Measurements from ENCODE around the gene SLC16A12. TPM values are rescaled to one million over a fixed set of nuclear protein-coding genes. Genes with fewer than 3 reads are reported as not detected.
"Not testable (repeated sequence)": the region's sequence is repeated elsewhere in the genome, so short reads cannot be mapped to it uniquely, and the experiment has no call there.

The SLC16A12 gene
- polyA plus RNA-seq, 3 donors, result 22.1 to 32.0 (median 30.7) TPM

- no peak for DNase-seq (ENCODE audit: extremely low read depth in 1 of 11, low read depth in 9 of 11, low spot score in 4 of 11)
Measured at GRCh38 chr10:89553064-89553734, 17.8 kb upstream of the SLC16A12 start.

GRCh38 chr10:89552213-89552612, 16.8 kb upstream of the SLC16A12 start:
- no peak for DNase-seq (ENCODE audit: extremely low read depth in 1 of 11, low read depth in 9 of 11, low spot score in 4 of 11)

GRCh38 chr10:89550509-89550908, 15.1 kb upstream of the SLC16A12 start:
- DNase-seq (ENCODE audit: extremely low read depth in 1 of 11, low read depth in 9 of 11, low spot score in 4 of 11), result no peak

- DNase-seq (ENCODE audit: extremely low read depth in 1 of 11, low read depth in 9 of 11, low spot score in 4 of 11), result no peak
Measured at GRCh38 chr10:89549510-89549909, 14.1 kb upstream of the SLC16A12 start.

DNA sequence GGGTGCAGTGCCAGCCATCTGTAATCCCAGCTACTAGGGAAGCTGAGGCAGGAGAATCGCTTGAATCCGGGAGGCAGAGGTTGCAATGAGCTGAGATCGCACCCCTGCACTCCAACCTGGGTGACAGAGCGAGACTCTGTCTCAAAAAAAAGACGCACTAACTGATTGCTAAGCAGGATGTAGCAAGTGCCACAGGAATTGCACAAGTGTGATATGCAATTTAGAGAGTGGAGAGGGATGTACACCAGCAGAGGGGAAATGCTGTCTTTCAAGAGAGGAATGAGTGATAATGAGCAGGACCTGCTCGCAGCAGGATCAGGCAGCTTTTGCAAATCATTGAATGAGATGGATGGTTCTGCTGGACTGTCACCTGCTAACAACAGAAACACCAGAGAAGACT, 13.3 kb upstream of the SLC16A12 start:
- DNase-seq (ENCODE audit: extremely low read depth in 1 of 11, low read depth in 9 of 11, low spot score in 4 of 11), result no peak

DNA sequence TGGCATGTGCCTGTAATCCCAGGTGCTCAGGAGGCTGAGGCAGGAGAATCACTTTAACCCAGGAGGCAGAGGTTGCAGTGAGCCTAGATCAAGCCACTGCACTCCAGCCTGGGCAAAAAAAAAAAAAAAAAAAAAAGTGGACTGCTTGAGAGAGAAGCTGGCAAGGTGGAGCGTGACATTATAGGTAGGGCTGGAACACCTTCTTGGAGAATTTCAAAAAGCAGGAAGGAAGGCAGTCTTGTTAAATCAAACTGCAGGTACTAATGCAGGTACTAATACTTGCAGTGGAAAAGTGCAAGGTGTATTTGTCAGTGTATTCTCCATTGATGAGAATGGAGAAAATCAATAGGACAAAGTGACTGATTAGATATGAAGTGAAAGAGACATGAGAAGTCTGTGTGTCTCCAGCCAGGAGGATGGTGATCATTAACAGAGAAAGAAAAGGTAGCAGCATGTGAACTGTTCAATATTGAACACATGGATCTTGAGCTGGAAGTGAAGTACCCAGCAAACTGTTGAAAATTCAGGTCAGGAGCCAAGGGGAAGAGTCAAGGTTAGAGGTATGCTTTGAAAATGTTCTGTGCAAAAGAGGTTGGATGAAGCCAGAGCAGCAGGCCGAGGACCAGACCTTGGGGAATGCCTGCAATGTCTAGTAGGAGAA, 12.6 kb upstream of the SLC16A12 start:
- DNase-seq (ENCODE audit: extremely low read depth in 1 of 11, low read depth in 9 of 11, low spot score in 4 of 11), result no peak

DNA sequence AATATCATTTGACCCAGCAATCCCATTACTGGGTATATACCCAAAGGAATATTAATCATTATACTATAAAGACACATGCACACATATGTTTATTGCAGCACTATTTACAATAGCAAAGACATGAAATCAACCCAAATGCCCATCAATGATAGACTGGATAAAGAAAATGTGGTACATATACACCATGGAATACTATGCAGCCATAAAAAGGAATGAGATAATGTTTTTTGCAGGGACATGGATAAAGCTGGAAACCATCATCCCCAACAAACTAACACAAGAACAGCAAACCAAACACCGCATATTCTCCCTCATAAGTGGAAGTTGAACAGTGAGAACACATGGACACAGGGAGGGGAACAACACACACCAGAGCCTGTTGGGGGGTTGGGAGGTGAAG, 11.3 kb upstream of the SLC16A12 start:
- not testable (repeated sequence) for DNase-seq (ENCODE audit: extremely low read depth in 1 of 11, low read depth in 9 of 11, low spot score in 4 of 11)

DNA sequence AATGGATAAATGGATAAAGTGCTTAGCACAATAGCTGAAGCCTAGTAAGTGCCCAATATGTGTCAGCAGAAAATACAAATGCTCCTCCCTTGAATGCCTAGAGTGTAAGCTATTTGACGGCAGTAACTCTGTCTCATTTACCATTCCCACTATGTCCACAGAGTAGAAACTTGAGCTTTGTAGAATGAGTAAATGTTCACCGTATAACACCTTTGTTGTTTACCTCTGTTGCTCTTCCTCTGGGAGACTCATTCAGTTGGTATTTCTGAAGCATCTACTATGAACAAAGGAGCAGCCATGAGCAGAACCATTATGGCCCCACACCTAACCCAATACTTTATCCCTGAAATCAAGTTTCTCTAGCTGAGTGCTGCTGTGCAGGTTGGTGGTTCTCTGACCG, 8.4 kb upstream of the SLC16A12 start:
- no peak for DNase-seq (ENCODE audit: extremely low read depth in 1 of 11, low read depth in 9 of 11, low spot score in 4 of 11)

- no peak for DNase-seq (ENCODE audit: extremely low read depth in 1 of 11, low read depth in 9 of 11, low spot score in 4 of 11)
Measured at GRCh38 chr10:89540420-89540949, 5.1 kb upstream of the SLC16A12 start.

GRCh38 chr10:89537364-89537763, 2.0 kb upstream of the SLC16A12 start:
- DNase-seq (ENCODE audit: extremely low read depth in 1 of 11, low read depth in 9 of 11, low spot score in 4 of 11), result no peak

DNA sequence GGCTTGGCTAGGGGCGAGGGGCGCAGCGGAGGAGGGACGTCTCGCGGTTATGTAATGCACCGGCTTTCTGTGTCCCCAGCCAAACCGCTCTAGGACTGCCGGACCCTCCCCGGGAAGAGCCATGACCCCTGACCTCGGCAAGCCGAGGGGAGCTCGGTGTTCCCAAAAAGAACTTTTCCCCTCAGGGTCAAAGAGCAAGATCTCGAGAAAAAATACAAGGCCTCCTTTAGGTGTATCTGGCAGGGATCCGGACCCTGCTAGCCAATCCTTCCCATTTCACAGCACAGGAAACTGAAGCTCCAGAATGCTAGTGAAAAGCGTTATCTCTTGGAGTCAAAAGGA, 590 bp upstream of the SLC16A12 start:
- no peak for DNase-seq (ENCODE audit: extremely low read depth in 1 of 11, low read depth in 9 of 11, low spot score in 4 of 11)

GRCh38 chr10:89534826-89535166, 598 bp downstream of the SLC16A12 start:
- no peak for DNase-seq (ENCODE audit: extremely low read depth in 1 of 11, low read depth in 9 of 11, low spot score in 4 of 11)

- DNase-seq (ENCODE audit: extremely low read depth in 1 of 11, low read depth in 9 of 11, low spot score in 4 of 11), result no peak
Measured at GRCh38 chr10:89532476-89532875, 2.9 kb downstream of the SLC16A12 start.

DNA sequence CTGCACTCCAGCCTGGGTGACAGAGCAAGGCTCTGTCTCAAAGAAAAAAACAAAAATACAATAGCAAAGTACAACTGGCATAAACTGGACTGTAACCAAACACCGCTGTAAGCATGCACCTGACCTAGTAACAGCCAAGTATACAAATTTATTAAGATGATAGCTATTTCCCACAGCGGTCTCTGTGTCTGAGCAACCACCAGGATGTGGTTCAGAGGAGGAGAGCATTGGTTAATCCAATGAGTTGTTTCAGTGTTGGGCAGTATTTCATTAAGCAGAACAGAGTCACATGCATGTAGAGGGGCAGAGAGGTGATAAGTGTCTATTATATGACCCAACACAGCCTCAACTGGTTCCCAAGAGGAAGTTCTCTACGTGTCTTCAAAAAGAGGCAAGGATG, 4.0 kb downstream of the SLC16A12 start:
- DNase-seq (ENCODE audit: extremely low read depth in 1 of 11, low read depth in 9 of 11, low spot score in 4 of 11), result no peak

- DNase-seq (ENCODE audit: extremely low read depth in 1 of 11, low read depth in 9 of 11, low spot score in 4 of 11), result not testable (repeated sequence)
Measured at GRCh38 chr10:89529711-89530110, 5.7 kb downstream of the SLC16A12 start.

DNA sequence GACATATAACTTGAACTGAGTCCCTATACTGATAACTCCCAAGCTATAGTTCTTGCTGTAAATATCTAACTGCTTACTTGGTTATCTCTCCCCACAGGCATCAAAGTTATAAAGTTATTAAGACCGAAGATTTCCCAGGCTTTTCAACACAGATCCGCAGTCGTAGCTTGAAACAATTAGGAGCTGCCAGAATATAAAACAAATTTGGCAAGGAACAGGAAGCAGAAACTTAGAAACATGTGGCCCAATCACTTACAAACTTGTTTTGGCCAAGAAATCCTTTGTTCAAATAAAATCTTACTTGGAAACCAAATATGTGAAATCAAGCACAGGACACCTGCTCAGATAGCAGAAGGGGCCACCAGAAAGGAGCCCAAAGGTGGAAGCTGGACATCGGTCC, 9.0 kb downstream of the SLC16A12 start:
- DNase-seq (ENCODE audit: extremely low read depth in 1 of 11, low read depth in 9 of 11, low spot score in 4 of 11), result no peak

DNA sequence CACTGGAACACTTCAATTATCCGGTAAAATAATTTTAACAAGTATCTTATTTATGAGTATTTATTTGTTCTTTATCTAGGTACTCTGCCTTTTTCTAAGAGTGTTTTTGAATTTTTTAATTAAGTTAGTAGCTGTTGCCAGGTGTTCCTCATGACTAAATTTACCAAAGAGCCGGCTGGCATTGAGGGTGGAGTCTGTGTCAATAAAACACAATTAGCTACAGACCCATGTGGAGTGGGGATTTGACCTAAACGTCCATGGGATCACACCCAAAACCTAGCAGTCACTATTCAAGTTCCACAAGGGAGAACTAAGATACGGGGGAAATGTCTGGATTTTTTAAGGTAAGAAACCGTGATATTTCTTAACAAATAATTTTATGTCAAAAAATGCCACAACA, 9.8 kb downstream of the SLC16A12 start:
- DNase-seq (ENCODE audit: extremely low read depth in 1 of 11, low read depth in 9 of 11, low spot score in 4 of 11), result no peak

- no peak for DNase-seq (ENCODE audit: extremely low read depth in 1 of 11, low read depth in 9 of 11, low spot score in 4 of 11)
Measured at GRCh38 chr10:89524279-89524678, 11.1 kb downstream of the SLC16A12 start.

DNA sequence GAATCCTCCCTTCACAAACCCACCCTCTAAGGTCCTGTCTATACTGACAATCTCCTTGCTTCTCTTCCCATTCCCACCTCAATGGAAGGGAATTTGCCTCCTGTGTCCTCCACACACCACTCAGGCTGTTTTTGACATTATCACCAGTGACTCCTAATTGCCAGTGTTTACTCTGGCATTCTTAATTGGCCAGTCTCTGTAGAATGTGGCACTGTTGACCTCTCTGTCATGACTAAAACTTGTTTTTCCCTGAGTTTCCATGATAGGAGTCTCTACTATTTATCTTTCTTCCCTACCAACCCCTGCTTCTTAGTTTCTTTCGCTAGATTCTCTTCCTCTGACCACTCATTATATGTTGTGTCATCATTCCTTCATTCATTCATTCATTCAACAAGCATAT, 12.1 kb downstream of the SLC16A12 start:
- DNase-seq (ENCODE audit: extremely low read depth in 1 of 11, low read depth in 9 of 11, low spot score in 4 of 11), result no peak

DNA sequence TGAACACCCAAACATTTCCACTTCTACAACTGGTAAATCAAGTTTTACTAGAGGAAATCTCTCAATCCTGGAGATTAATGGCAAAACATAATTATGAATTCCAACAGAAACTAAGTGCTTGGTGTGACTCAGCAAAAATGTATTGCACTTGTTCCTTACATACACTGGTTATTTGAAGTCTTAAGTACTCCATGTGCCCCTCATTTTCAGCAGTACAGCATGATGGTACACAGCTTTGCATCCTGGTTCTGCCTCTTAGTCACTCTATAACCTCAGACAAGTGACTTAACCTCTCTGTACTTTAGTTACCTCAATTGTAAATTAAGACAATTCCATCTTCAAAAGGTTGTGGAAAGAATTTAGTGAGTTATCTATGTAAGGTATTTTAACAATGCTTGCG, 12.9 kb downstream of the SLC16A12 start:
- DNase-seq (ENCODE audit: extremely low read depth in 1 of 11, low read depth in 9 of 11, low spot score in 4 of 11), result no peak

DNA sequence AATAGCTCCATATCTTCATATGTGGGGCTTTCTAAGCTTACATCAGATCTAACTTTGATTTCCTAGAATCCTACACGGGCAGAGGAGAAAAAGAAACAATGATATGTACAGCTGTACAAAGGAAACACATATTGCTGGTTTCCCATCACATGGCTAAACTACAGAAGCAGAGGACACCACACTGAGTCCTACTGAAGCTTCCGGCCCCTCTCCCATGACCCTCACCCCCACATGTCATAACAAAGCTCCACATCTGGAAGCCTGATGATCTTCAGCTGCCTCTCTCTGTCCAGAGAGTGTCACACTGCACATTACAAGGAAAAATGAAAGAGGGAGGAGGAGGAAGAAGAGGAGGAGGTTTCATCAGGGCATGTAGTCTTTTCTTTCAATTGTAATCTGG, 14.0 kb downstream of the SLC16A12 start:
- DNase-seq (ENCODE audit: extremely low read depth in 1 of 11, low read depth in 9 of 11, low spot score in 4 of 11), result no peak
